ENCODE measurements around the gene ANKRD11.
"Not testable (repeated sequence)": the region's sequence is repeated elsewhere in the genome, so short reads cannot be mapped to it uniquely, and the experiment has no call there.

Gene ANKRD11

GRCh38 chr16:89384282-89384681 lies 106.1 kb downstream of the ANKRD11 start:
- Histone ChIP-seq H3K9me3 (ENCODE audit: control insufficient read depth in 1 of 2, low read length in 2 of 2) (no peaks in the 10 kb centered on the region), H3K4me3 (ENCODE audit: low read depth in 1 of 2, low read length in 2 of 2) (no peak overlapping the region), H3K27ac (ENCODE audit: low read length) (no peak overlapping the region), H3K4me1 (ENCODE audit: control insufficient read depth in 1 of 2, insufficient read depth in 2 of 2, low read length in 2 of 2) (peaks cover 10 to 32% of the 10 kb centered on the region in 2 donors), H3K27me3 (ENCODE audit: low read depth, low read length) (no peaks in the 10 kb centered on the region), H3K36me3 (ENCODE audit: control insufficient read depth in 1 of 2, insufficient read depth in 2 of 2, low read length in 2 of 2) (no peaks in the 10 kb centered on the region)

- peaks cover 10 to 35% of the 10 kb centered on the region in 2 donors for H3K4me1 ChIP-seq (ENCODE audit: control insufficient read depth in 1 of 2, insufficient read depth in 2 of 2, low read length in 2 of 2)
- H3K36me3 ChIP-seq (ENCODE audit: control insufficient read depth in 1 of 2, insufficient read depth in 2 of 2, low read length in 2 of 2): no peaks in the 10 kb centered on the region
- H3K4me3 ChIP-seq (ENCODE audit: low read depth in 1 of 2, low read length in 2 of 2): no peak overlapping the region
- no peaks in the 10 kb centered on the region for H3K9me3 ChIP-seq (ENCODE audit: control insufficient read depth in 1 of 2, low read length in 2 of 2)
- no peaks in the 10 kb centered on the region for H3K27me3 ChIP-seq (ENCODE audit: low read depth, low read length)
- no peak overlapping the region for H3K27ac ChIP-seq (ENCODE audit: low read length)
Observed at GRCh38 chr16:89383095-89384003, 107.0 kb downstream of the ANKRD11 start.

GRCh38 chr16:89382555-89382954 lies 107.8 kb downstream of the ANKRD11 start:
- not testable (repeated sequence) for H3K27ac ChIP-seq (ENCODE audit: low read length); H3K4me3 ChIP-seq (ENCODE audit: low read depth in 1 of 2, low read length in 2 of 2)

GRCh38 chr16:89381788-89382187 lies 108.6 kb downstream of the ANKRD11 start:
- Histone ChIP-seq H3K27me3 (ENCODE audit: low read depth, low read length) (no peaks in the 10 kb centered on the region), H3K36me3 (ENCODE audit: control insufficient read depth in 1 of 2, insufficient read depth in 2 of 2, low read length in 2 of 2) (no peaks in the 10 kb centered on the region), H3K4me1 (ENCODE audit: control insufficient read depth in 1 of 2, insufficient read depth in 2 of 2, low read length in 2 of 2) (peaks cover 10 to 35% of the 10 kb centered on the region in 2 donors), H3K9me3 (ENCODE audit: control insufficient read depth in 1 of 2, low read length in 2 of 2) (no peaks in the 10 kb centered on the region), H3K4me3 (ENCODE audit: low read depth in 1 of 2, low read length in 2 of 2) (no peak overlapping the region), H3K27ac (ENCODE audit: low read length) (no peak overlapping the region)

More at GRCh38 chr16:89382555-89382954, 107.8 kb downstream of the ANKRD11 start:
- H3K4me1 ChIP-seq (ENCODE audit: control insufficient read depth in 1 of 2, insufficient read depth in 2 of 2, low read length in 2 of 2): peaks cover 10 to 35% of the 10 kb centered on the region in 2 donors
- not testable (repeated sequence) for H3K36me3 ChIP-seq (ENCODE audit: control insufficient read depth in 1 of 2, insufficient read depth in 2 of 2, low read length in 2 of 2); H3K9me3 ChIP-seq (ENCODE audit: control insufficient read depth in 1 of 2, low read length in 2 of 2); H3K27me3 ChIP-seq (ENCODE audit: low read depth, low read length)

- H3K27me3 ChIP-seq (ENCODE audit: low read depth, low read length): no peaks in the 10 kb centered on the region
- no peak overlapping the region for H3K27ac ChIP-seq (ENCODE audit: low read length)
- no peaks in the 10 kb centered on the region for H3K9me3 ChIP-seq (ENCODE audit: control insufficient read depth in 1 of 2, low read length in 2 of 2)
- H3K4me1 ChIP-seq (ENCODE audit: control insufficient read depth in 1 of 2, insufficient read depth in 2 of 2, low read length in 2 of 2): peaks cover 10 to 36% of the 10 kb centered on the region in 2 donors
- no peaks in the 10 kb centered on the region for H3K36me3 ChIP-seq (ENCODE audit: control insufficient read depth in 1 of 2, insufficient read depth in 2 of 2, low read length in 2 of 2)
- H3K4me3 ChIP-seq (ENCODE audit: low read depth in 1 of 2, low read length in 2 of 2): no peak overlapping the region
Observed at GRCh38 chr16:89380681-89381080, 109.7 kb downstream of the ANKRD11 start.

GRCh38 chr16:89378947-89379771 lies 111.2 kb downstream of the ANKRD11 start:
- Histone ChIP-seq H3K4me3 (ENCODE audit: low read depth in 1 of 2, low read length in 2 of 2) (no peak overlapping the region), H3K36me3 (ENCODE audit: control insufficient read depth in 1 of 2, insufficient read depth in 2 of 2, low read length in 2 of 2) (no peaks in the 10 kb centered on the region), H3K27me3 (ENCODE audit: low read depth, low read length) (no peaks in the 10 kb centered on the region), H3K4me1 (ENCODE audit: control insufficient read depth in 1 of 2, insufficient read depth in 2 of 2, low read length in 2 of 2) (peaks cover 10 to 38% of the 10 kb centered on the region in 2 donors), H3K9me3 (ENCODE audit: control insufficient read depth in 1 of 2, low read length in 2 of 2) (no peaks in the 10 kb centered on the region), H3K27ac (ENCODE audit: low read length) (no peak overlapping the region)

GRCh38 chr16:89377453-89377848 lies 112.9 kb downstream of the ANKRD11 start:
- H3K36me3 ChIP-seq (ENCODE audit: control insufficient read depth in 1 of 2, insufficient read depth in 2 of 2, low read length in 2 of 2): no peaks in the 10 kb centered on the region
- H3K27ac ChIP-seq (ENCODE audit: low read length): no peak overlapping the region
- no peaks in the 10 kb centered on the region for H3K27me3 ChIP-seq (ENCODE audit: low read depth, low read length)
- H3K4me1 ChIP-seq (ENCODE audit: control insufficient read depth in 1 of 2, insufficient read depth in 2 of 2, low read length in 2 of 2): peaks cover 0 to 37% of the 10 kb centered on the region in 2 donors
- H3K4me3 ChIP-seq (ENCODE audit: low read depth in 1 of 2, low read length in 2 of 2): no peak overlapping the region
- H3K9me3 ChIP-seq (ENCODE audit: control insufficient read depth in 1 of 2, low read length in 2 of 2): no peaks in the 10 kb centered on the region

GRCh38 chr16:89376812-89377452 lies 113.4 kb downstream of the ANKRD11 start:
- H3K27ac ChIP-seq (ENCODE audit: low read length): no peak overlapping the region
- H3K4me1 ChIP-seq (ENCODE audit: control insufficient read depth in 1 of 2, insufficient read depth in 2 of 2, low read length in 2 of 2): peaks cover 0 to 37% of the 10 kb centered on the region in 2 donors
- no peak overlapping the region for H3K4me3 ChIP-seq (ENCODE audit: low read depth in 1 of 2, low read length in 2 of 2)
- no peaks in the 10 kb centered on the region for H3K9me3 ChIP-seq (ENCODE audit: control insufficient read depth in 1 of 2, low read length in 2 of 2)
- no peaks in the 10 kb centered on the region for H3K36me3 ChIP-seq (ENCODE audit: control insufficient read depth in 1 of 2, insufficient read depth in 2 of 2, low read length in 2 of 2)
- H3K27me3 ChIP-seq (ENCODE audit: low read depth, low read length): no peaks in the 10 kb centered on the region

- peaks cover 0 to 33% of the 10 kb centered on the region in 2 donors for H3K4me1 ChIP-seq (ENCODE audit: control insufficient read depth in 1 of 2, insufficient read depth in 2 of 2, low read length in 2 of 2)
- no peak overlapping the region for H3K4me3 ChIP-seq (ENCODE audit: low read depth in 1 of 2, low read length in 2 of 2)
- H3K9me3 ChIP-seq (ENCODE audit: control insufficient read depth in 1 of 2, low read length in 2 of 2): no peaks in the 10 kb centered on the region
- H3K36me3 ChIP-seq (ENCODE audit: control insufficient read depth in 1 of 2, insufficient read depth in 2 of 2, low read length in 2 of 2): no peaks in the 10 kb centered on the region
- H3K27ac ChIP-seq (ENCODE audit: low read length): no peak overlapping the region
- no peaks in the 10 kb centered on the region for H3K27me3 ChIP-seq (ENCODE audit: low read depth, low read length)
Observed at GRCh38 chr16:89375686-89376085, 114.7 kb downstream of the ANKRD11 start.

- no peaks in the 10 kb centered on the region for H3K36me3 ChIP-seq (ENCODE audit: control insufficient read depth in 1 of 2, insufficient read depth in 2 of 2, low read length in 2 of 2)
- no peak overlapping the region for H3K27ac ChIP-seq (ENCODE audit: low read length)
- H3K4me3 ChIP-seq (ENCODE audit: low read depth in 1 of 2, low read length in 2 of 2): no peak overlapping the region
- H3K4me1 ChIP-seq (ENCODE audit: control insufficient read depth in 1 of 2, insufficient read depth in 2 of 2, low read length in 2 of 2): peaks cover 0 to 36% of the 10 kb centered on the region in 2 donors
- H3K27me3 ChIP-seq (ENCODE audit: low read depth, low read length): no peaks in the 10 kb centered on the region
- H3K9me3 ChIP-seq (ENCODE audit: control insufficient read depth in 1 of 2, low read length in 2 of 2): no peaks in the 10 kb centered on the region
Observed at GRCh38 chr16:89375021-89375420, 115.3 kb downstream of the ANKRD11 start.

- no peak overlapping the region for H3K27ac ChIP-seq (ENCODE audit: low read length)
- peaks cover 0 to 38% of the 10 kb centered on the region in 2 donors for H3K4me1 ChIP-seq (ENCODE audit: control insufficient read depth in 1 of 2, insufficient read depth in 2 of 2, low read length in 2 of 2)
- H3K4me3 ChIP-seq (ENCODE audit: low read depth in 1 of 2, low read length in 2 of 2): no peak overlapping the region
- no peaks in the 10 kb centered on the region for H3K36me3 ChIP-seq (ENCODE audit: control insufficient read depth in 1 of 2, insufficient read depth in 2 of 2, low read length in 2 of 2)
- no peaks in the 10 kb centered on the region for H3K27me3 ChIP-seq (ENCODE audit: low read depth, low read length)
- no peaks in the 10 kb centered on the region for H3K9me3 ChIP-seq (ENCODE audit: control insufficient read depth in 1 of 2, low read length in 2 of 2)
Observed at GRCh38 chr16:89374393-89374960, 115.9 kb downstream of the ANKRD11 start.

Data from muscle layer of duodenum (tissue), 2 donors.